Measurements from ENCODE around the gene TLE1.
A peak's percentile ranks its signal among the peaks of the same experiment; 100 is the strongest.
"Not testable (repeated sequence)": the region's sequence is repeated elsewhere in the genome, so short reads cannot be mapped to it uniquely, and the experiment has no call there.

TLE1 gene

GRCh38 chr9:81620002-81620390, 69.4 kb downstream of the TLE1 start:
- no peak for DNase-seq

- DNase-seq = peak; percentile 35
These were observed 69.9 kb downstream of the TLE1 start for GRCh38 chr9:81619353-81620001.

- DNase-seq = no peak
These were observed 70.4 kb downstream of the TLE1 start for GRCh38 chr9:81618923-81619322.

- no peak for DNase-seq
These were observed 73.2 kb downstream of the TLE1 start for GRCh38 chr9:81616141-81616540.

- no peak for DNase-seq
These were observed 75.0 kb downstream of the TLE1 start for GRCh38 chr9:81614335-81614734.

GRCh38 chr9:81613002-81613812, 76.1 kb downstream of the TLE1 start:
- DNase-seq = no peak

- no peak for DNase-seq
These were observed 77.7 kb downstream of the TLE1 start for GRCh38 chr9:81611664-81612063.

- DNase-seq = no peak
These were observed 78.6 kb downstream of the TLE1 start for GRCh38 chr9:81610740-81611107.

- no peak for DNase-seq
These were observed 79.3 kb downstream of the TLE1 start for GRCh38 chr9:81609782-81610739.

GRCh38 chr9:81608289-81608657, 81.1 kb downstream of the TLE1 start:
- DNase-seq = no peak

GRCh38 chr9:81607593-81608288, 81.6 kb downstream of the TLE1 start:
- no peak for DNase-seq

GRCh38 chr9:81606261-81606660, 83.1 kb downstream of the TLE1 start:
- not testable (repeated sequence) for DNase-seq

- no peak for DNase-seq
These were observed 84.1 kb downstream of the TLE1 start for GRCh38 chr9:81605170-81605670.

GRCh38 chr9:81604306-81605169, 84.8 kb downstream of the TLE1 start:
- DNase-seq = no peak

GRCh38 chr9:81602887-81603680, 86.3 kb downstream of the TLE1 start:
- DNase-seq = no peak

- no peak for DNase-seq
These were observed 87.4 kb downstream of the TLE1 start for GRCh38 chr9:81601639-81602623.

GRCh38 chr9:81600631-81601030, 88.7 kb downstream of the TLE1 start:
- DNase-seq = no peak

GRCh38 chr9:81599837-81600236, 89.5 kb downstream of the TLE1 start:
- no peak for DNase-seq

GRCh38 chr9:81598811-81599210, 90.5 kb downstream of the TLE1 start:
- DNase-seq = no peak

- DNase-seq = no peak
These were observed 91.2 kb downstream of the TLE1 start for GRCh38 chr9:81598123-81598497.
